Peyer's patch (tissue), 4 donors: ENCODE results near the gene DAND5.

Source experiments
- POLR2A ChIP-seq, 2 donors: fragments of 450-650 bp; IDR thresholded peaks; one replicate each; pipeline ENCODE4 v1.5.1; 2017; ENCODE audit warnings: antibody characterized with exemption in 2 of 2, mild to moderate bottlenecking in 2 of 2, moderate library complexity in 2 of 2
- TF ChIP-seq, protein P1 (sequence below), 6 experiments: fragments of 450-650 bp in 4 of 6; fragments of 200-600 bp in 2 of 6; sonication (generic) in 1 of 6; IDR thresholded peaks; one replicate each; pipeline ENCODE4 v1.5.1; 2017 to 2019; ENCODE audit warnings: antibody characterized with exemption in 6 of 6, mild to moderate bottlenecking in 3 of 6, moderate library complexity in 1 of 6

DNA sequence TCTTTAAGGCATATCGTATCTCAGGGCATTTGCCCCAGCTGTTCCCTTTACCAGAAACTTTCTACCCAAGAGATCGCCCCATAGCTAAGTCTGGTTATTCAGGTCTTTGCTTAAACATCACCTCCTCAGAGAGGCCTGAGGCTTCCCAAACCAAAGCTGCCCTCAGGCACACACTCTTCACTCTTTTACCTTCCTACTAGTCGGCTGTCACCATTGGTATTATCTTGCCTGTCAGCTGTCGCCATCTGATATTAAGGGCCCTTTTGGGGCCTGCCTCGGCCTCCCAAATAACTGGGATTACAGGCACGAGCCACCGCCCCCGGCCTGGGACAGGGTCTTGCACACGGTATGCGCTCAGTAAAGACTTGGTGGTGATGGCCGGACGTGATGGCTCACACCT is 13.4 kb upstream of the DAND5 start:
- TF ChIP-seq, protein P1, sequence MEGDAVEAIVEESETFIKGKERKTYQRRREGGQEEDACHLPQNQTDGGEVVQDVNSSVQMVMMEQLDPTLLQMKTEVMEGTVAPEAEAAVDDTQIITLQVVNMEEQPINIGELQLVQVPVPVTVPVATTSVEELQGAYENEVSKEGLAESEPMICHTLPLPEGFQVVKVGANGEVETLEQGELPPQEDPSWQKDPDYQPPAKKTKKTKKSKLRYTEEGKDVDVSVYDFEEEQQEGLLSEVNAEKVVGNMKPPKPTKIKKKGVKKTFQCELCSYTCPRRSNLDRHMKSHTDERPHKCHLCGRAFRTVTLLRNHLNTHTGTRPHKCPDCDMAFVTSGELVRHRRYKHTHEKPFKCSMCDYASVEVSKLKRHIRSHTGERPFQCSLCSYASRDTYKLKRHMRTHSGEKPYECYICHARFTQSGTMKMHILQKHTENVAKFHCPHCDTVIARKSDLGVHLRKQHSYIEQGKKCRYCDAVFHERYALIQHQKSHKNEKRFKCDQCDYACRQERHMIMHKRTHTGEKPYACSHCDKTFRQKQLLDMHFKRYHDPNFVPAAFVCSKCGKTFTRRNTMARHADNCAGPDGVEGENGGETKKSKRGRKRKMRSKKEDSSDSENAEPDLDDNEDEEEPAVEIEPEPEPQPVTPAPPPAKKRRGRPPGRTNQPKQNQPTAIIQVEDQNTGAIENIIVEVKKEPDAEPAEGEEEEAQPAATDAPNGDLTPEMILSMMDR (IDR thresholded peaks at IDR 0.05): no peak
- TF ChIP-seq POLR2A (IDR thresholded peaks at IDR 0.05): no peak
